NT2/D1 (cell line): ENCODE data around the gene LRMDA.

Experiments used
- YY1 ChIP-seq: IDR thresholded peaks from 2 replicates; pipeline ENCODE4 v1.6.1; 2011; ENCODE audit not compliant: insufficient read length, insufficient read depth
- ZNF274 ChIP-seq: IDR thresholded peaks from 2 replicates; pipeline ENCODE4 v1.6.1; 2011; ENCODE audit warnings: mild to moderate bottlenecking, low read depth, low read length

GRCh38 chr10:75538765-75539164, 107.3 kb downstream of the LRMDA start:
- TF ChIP-seq ZNF274: no peak
- TF ChIP-seq YY1: no peak
